ENCODE measurements around the gene ZNF117.
"Not testable (repeated sequence)": the region's sequence is repeated elsewhere in the genome, so short reads cannot be mapped to it uniquely, and the experiment has no call there.

DNA sequence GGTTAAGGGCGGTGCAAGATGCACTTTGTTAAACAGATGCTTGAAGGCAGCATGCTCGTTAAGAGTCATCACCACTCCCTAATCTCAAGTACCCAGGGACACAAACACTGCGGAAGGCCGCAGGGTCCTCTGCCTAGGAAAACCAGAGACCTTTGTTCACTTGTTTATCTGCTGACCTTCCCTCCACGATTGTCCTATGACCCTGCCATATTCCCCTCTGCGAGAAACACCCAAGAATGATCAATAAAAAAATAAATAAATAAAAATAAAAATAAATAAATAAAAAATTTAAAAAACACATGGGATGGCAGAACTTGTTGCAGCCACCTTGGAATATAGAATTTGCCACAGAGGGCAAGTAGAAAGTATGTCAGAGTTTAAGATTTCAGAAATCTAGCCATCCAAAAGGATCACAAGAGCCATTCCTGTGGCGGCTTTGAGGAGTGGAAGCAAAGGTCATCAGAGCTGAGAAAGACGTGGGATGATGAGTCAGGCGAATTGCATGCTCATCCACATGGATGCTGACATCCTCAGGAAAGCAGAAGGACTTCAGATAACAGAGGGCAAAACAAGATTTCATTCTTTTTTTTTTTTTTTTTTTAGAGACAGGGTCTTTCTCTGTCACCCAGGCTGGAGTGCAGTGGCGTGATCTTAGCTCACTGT, 43.4 kb upstream of the ZNF117 start:
- not testable (repeated sequence) for TF ChIP-seq POLR2A (IDR thresholded peaks at IDR 0.05)
- TF ChIP-seq, protein P1, sequence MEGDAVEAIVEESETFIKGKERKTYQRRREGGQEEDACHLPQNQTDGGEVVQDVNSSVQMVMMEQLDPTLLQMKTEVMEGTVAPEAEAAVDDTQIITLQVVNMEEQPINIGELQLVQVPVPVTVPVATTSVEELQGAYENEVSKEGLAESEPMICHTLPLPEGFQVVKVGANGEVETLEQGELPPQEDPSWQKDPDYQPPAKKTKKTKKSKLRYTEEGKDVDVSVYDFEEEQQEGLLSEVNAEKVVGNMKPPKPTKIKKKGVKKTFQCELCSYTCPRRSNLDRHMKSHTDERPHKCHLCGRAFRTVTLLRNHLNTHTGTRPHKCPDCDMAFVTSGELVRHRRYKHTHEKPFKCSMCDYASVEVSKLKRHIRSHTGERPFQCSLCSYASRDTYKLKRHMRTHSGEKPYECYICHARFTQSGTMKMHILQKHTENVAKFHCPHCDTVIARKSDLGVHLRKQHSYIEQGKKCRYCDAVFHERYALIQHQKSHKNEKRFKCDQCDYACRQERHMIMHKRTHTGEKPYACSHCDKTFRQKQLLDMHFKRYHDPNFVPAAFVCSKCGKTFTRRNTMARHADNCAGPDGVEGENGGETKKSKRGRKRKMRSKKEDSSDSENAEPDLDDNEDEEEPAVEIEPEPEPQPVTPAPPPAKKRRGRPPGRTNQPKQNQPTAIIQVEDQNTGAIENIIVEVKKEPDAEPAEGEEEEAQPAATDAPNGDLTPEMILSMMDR (IDR thresholded peaks at IDR 0.05), result not testable (repeated sequence)

All from lower leg skin (tissue), 3 donors.